Measurements from ENCODE around the gene LCN15. TPM values are rescaled to one million over a fixed set of nuclear protein-coding genes. Genes with fewer than 3 reads are reported as not detected.

The LCN15 gene
- total RNA-seq, 1 experiment from 2014 or later = not detected

DNA sequence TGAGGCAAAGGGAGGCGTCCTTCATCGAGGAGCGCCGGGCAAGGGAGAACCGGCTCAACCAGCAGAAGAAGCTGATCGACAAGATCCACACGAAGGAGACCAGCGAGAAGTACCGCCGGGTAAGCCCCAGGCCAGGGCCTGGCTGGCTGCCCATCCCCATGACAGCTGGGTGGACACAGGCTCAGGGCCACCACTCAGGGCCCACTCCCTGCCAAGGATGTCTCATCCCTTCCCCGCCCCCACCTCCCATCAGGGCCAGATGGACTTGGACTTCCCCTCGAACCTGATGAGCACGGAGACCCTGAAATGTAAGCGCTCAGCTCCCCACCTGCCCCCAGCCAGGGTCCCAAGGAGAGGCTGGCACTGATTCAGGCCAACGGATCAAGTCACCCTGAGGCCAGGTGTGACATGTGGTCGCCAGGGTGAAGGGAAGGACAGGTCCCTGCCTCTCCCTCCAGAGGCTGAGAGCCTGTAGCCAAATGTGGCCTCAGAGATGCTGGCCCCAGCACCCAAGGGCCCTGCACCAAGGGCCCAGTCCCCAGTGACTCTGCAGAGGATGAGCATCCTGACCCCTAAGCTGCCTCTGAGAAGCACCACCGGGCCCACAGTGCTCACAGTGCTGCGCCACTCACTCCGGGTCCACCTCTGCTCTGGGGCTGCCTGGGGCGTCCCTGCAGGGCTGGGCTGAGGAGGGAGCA, 40.3 kb upstream of the LCN15 start:
- Histone ChIP-seq H4K91ac (ENCODE audit: insufficient read length, low read depth, low read length) (no peak overlapping the region), H2AFZ (ENCODE audit: low read length) (no peak overlapping the region), H3K23me2 (ENCODE audit: insufficient read length, low read depth, low read length, poor library complexity, severe bottlenecking) (peaks cover 26% of the 10 kb centered on the region), H3K79me1 (ENCODE audit: insufficient read depth, low read depth, low read length, poor library complexity, severe bottlenecking) (peaks cover 1% of the 10 kb centered on the region), H3K4me2 (ENCODE audit: insufficient read depth, insufficient read length, low read length) (no peak overlapping the region), H3K27ac (ENCODE audit: insufficient read length, low read depth, low read length) (no peak overlapping the region), H3K79me2 (ENCODE audit: insufficient read depth, low read length) (peaks cover 7% of the 10 kb centered on the region; the same call in 1 of the 2 replicates), H3K9me3 (ENCODE audit: control insufficient read depth, low read depth, low read length) (no peaks in the 10 kb centered on the region), H3K4me1 (ENCODE audit: insufficient read depth, low read length) (no peaks in the 10 kb centered on the region; the same call in 1 of the 2 replicates), H4K8ac (replicated peaks; ENCODE audit: insufficient read length, low read depth, low read length) (no peak overlapping the region), H3K18ac (ENCODE audit: insufficient read length, low read depth, low read length) (no peak overlapping the region), H3K9ac (ENCODE audit: extremely low read depth, insufficient read length, low read length) (no peak overlapping the region), H4K5ac (ENCODE audit: insufficient read length, low read depth, low read length) (no peak overlapping the region), H3K27me3 (ENCODE audit: insufficient read depth, low read length) (no peaks in the 10 kb centered on the region; the same call in 1 of the 2 replicates), H3K23ac (ENCODE audit: insufficient read length, low read depth, low read length) (no peak overlapping the region), H3T11ph (ENCODE audit: low read length) (no peak overlapping the region), H3K14ac (ENCODE audit: insufficient read depth, low read length) (no peak overlapping the region), H4K20me1 (ENCODE audit: control insufficient read depth, insufficient read depth, insufficient read length) (peaks cover 4% of the 10 kb centered on the region), H2AK5ac (ENCODE audit: insufficient read length, low read length) (no peak overlapping the region), H2BK5ac (ENCODE audit: insufficient read length, low read length) (no peak overlapping the region), H3K4ac (ENCODE audit: low read depth, low read length) (no peak overlapping the region), H2BK15ac (ENCODE audit: low read depth, low read length) (no peak overlapping the region), H3K56ac (ENCODE audit: insufficient read length, low read depth, low read length) (no peak overlapping the region), H2BK120ac (ENCODE audit: low read depth, low read length, poor library complexity, severe bottlenecking) (no peak overlapping the region), H2BK12ac (ENCODE audit: insufficient read length, low read depth, low read length) (no peak overlapping the region), H2BK20ac (ENCODE audit: low read depth, low read length, poor library complexity, severe bottlenecking) (no peak overlapping the region)
- no peak for DNase-seq
- Mint-ChIP-seq H3K4me1 (peaks cover 17 to 30% of the 10 kb centered on the region in 2 experiments), H3K9me3 (no peaks in the 10 kb centered on the region), H3K36me3 (ENCODE audit: insufficient read depth in 1 of 3, low read depth in 3 of 3) (peaks cover 13 to 25% (median 21%) of the 10 kb centered on the region in 3 experiments; a peak in 6 of 7 replicates), H3K4me3 (no peak overlapping the region), H3K27ac (no peak overlapping the region), H3K27me3 (ENCODE audit: low read depth) (peaks cover 20% of the 10 kb centered on the region)
- WGBS (ENCODE audit: extremely low coverage, insufficient read length, low lambda C conversion rate) = no CpG with 5 or more reads among the region's 20 CpGs
- TF ChIP-seq, protein P1, sequence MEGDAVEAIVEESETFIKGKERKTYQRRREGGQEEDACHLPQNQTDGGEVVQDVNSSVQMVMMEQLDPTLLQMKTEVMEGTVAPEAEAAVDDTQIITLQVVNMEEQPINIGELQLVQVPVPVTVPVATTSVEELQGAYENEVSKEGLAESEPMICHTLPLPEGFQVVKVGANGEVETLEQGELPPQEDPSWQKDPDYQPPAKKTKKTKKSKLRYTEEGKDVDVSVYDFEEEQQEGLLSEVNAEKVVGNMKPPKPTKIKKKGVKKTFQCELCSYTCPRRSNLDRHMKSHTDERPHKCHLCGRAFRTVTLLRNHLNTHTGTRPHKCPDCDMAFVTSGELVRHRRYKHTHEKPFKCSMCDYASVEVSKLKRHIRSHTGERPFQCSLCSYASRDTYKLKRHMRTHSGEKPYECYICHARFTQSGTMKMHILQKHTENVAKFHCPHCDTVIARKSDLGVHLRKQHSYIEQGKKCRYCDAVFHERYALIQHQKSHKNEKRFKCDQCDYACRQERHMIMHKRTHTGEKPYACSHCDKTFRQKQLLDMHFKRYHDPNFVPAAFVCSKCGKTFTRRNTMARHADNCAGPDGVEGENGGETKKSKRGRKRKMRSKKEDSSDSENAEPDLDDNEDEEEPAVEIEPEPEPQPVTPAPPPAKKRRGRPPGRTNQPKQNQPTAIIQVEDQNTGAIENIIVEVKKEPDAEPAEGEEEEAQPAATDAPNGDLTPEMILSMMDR (conservative IDR thresholded peaks at IDR 0.05) = no peak
